OCI-LY1 (cell line): ENCODE data around the gene MTUS2.

Source experiments
- H2AFZ ChIP-seq: fragments of 200-600 bp; sonication (generic), shearing (Covaris generic); 2 replicates; pipeline ENCODE4 v1.6.0; 2014; ENCODE audit warnings: antibody characterized with exemption, mild to moderate bottlenecking, low read length
- H3F3A ChIP-seq: fragments of 200-600 bp; sonication (generic), shearing (Covaris generic); 2 replicates; pipeline ENCODE4 v1.6.0; 2014; ENCODE audit warnings: mild to moderate bottlenecking, antibody characterized with exemption, low read length, moderate library complexity; ENCODE audit not compliant: insufficient read depth
- H3K27ac ChIP-seq: fragments of 200-600 bp; sonication (generic); 2 replicates; pipeline ENCODE4 v1.5.1; 2014; ENCODE audit warnings: low read length, mixed run types, mild to moderate bottlenecking, low read depth; ENCODE audit not compliant: poor library complexity, severe bottlenecking
- H3K27me3 ChIP-seq: fragments of 200-600 bp; sonication (generic); 2 replicates; pipeline ENCODE4 v1.6.0; 2014; ENCODE audit warnings: antibody characterized with exemption, mild to moderate bottlenecking, low read length, moderate library complexity; ENCODE audit not compliant: insufficient read depth
- H3K36me3 ChIP-seq: fragments of 200-600 bp; sonication (generic); 2 replicates; pipeline ENCODE4 v1.6.1; 2014; ENCODE audit warnings: mild to moderate bottlenecking, antibody characterized with exemption, low read length, moderate library complexity, mixed read lengths; ENCODE audit not compliant: insufficient read depth
- H3K4me1 ChIP-seq: fragments of 200-600 bp; sonication (generic); 2 replicates; pipeline ENCODE4 v1.5.1; 2014; ENCODE audit warnings: mild to moderate bottlenecking, low read length, moderate library complexity; ENCODE audit not compliant: insufficient read depth, severe bottlenecking
- H3K4me2 ChIP-seq: fragments of 200-600 bp; sonication (generic), shearing (Covaris generic); 2 replicates; pipeline ENCODE4 v1.6.1; 2014; ENCODE audit warnings: low read length
- H3K4me3 ChIP-seq: fragments of 200-600 bp; sonication (generic); 2 replicates; pipeline ENCODE4 v1.5.1; 2014; ENCODE audit warnings: low read length, low read depth, mild to moderate bottlenecking, mixed read lengths; ENCODE audit not compliant: poor library complexity, severe bottlenecking
- H3K79me2 ChIP-seq: fragments of 200-600 bp; shearing (Covaris generic); 2 replicates; pipeline ENCODE4 v1.6.1; 2016; ENCODE audit warnings: mixed run types, low read length, mixed read lengths; ENCODE audit not compliant: insufficient read depth
- H3K9ac ChIP-seq: fragments of 200-600 bp; sonication (generic), shearing (Covaris generic); 2 replicates; pipeline ENCODE4 v1.6.1; 2014; ENCODE audit warnings: mild to moderate bottlenecking, low read length, mixed read lengths
- H3K9me2 ChIP-seq: fragments of 200-600 bp; sonication (generic), shearing (Covaris generic); 2 replicates; pipeline ENCODE4 v1.6.1; 2014; ENCODE audit warnings: low read depth, mild to moderate bottlenecking, low read length, mixed read lengths
- H3K9me3 ChIP-seq: fragments of 200-600 bp; shearing (Covaris generic); 2 replicates; pipeline ENCODE4 v1.6.1; 2014; ENCODE audit warnings: low read length, mixed read lengths
- H4K20me1 ChIP-seq: fragments of 200-600 bp; sonication (generic), shearing (Covaris generic); 2 replicates; pipeline ENCODE4 v1.6.0; 2016; ENCODE audit warnings: mild to moderate bottlenecking, low read length; ENCODE audit not compliant: insufficient read depth
- EZH2 ChIP-seq: fragments of 200-600 bp; sonication (generic), shearing (Covaris generic); IDR thresholded peaks from 2 replicates; pipeline ENCODE4 v1.8.0; 2017; ENCODE audit warnings: borderline replicate concordance, mixed run types, mild to moderate bottlenecking, antibody characterized with exemption, low read length, moderate library complexity, mixed read lengths
- TF ChIP-seq, protein P1 (sequence below): fragments of 200-600 bp; sonication (generic), shearing (Covaris generic); IDR thresholded peaks from 2 replicates; pipeline ENCODE4 v1.5.1; 2017; ENCODE audit warnings: mild to moderate bottlenecking, antibody characterized with exemption, low read length, moderate library complexity, mixed read lengths

The MTUS2 gene

GRCh38 chr13:29520671-29521070, 700.5 kb downstream of the MTUS2 start:
- no peak overlapping the region for H3K4me3 ChIP-seq
- TF ChIP-seq EZH2: no peak
- TF ChIP-seq, protein P1, sequence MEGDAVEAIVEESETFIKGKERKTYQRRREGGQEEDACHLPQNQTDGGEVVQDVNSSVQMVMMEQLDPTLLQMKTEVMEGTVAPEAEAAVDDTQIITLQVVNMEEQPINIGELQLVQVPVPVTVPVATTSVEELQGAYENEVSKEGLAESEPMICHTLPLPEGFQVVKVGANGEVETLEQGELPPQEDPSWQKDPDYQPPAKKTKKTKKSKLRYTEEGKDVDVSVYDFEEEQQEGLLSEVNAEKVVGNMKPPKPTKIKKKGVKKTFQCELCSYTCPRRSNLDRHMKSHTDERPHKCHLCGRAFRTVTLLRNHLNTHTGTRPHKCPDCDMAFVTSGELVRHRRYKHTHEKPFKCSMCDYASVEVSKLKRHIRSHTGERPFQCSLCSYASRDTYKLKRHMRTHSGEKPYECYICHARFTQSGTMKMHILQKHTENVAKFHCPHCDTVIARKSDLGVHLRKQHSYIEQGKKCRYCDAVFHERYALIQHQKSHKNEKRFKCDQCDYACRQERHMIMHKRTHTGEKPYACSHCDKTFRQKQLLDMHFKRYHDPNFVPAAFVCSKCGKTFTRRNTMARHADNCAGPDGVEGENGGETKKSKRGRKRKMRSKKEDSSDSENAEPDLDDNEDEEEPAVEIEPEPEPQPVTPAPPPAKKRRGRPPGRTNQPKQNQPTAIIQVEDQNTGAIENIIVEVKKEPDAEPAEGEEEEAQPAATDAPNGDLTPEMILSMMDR: no peak
- H3K9ac ChIP-seq: no peak overlapping the region
- no peaks in the 10 kb centered on the region for H3K79me2 ChIP-seq
- no peaks in the 10 kb centered on the region for H3K4me1 ChIP-seq
- no peaks in the 10 kb centered on the region for H3K9me2 ChIP-seq
- no peaks in the 10 kb centered on the region for H4K20me1 ChIP-seq
- peaks cover 96% of the 10 kb centered on the region for H3K36me3 ChIP-seq
- H3K4me2 ChIP-seq: no peak overlapping the region
- no peak overlapping the region for H3K27ac ChIP-seq
- H3F3A ChIP-seq: no peaks in the 10 kb centered on the region
- H2AFZ ChIP-seq: no peak overlapping the region
- no peaks in the 10 kb centered on the region for H3K9me3 ChIP-seq
- no peaks in the 10 kb centered on the region for H3K27me3 ChIP-seq

GRCh38 chr13:29521336-29521735, 701.2 kb downstream of the MTUS2 start:
- peaks cover 89% of the 10 kb centered on the region for H3K36me3 ChIP-seq
- TF ChIP-seq, protein P1: no peak
- no peak for TF ChIP-seq EZH2
- H3K4me2 ChIP-seq: no peak overlapping the region

DNA sequence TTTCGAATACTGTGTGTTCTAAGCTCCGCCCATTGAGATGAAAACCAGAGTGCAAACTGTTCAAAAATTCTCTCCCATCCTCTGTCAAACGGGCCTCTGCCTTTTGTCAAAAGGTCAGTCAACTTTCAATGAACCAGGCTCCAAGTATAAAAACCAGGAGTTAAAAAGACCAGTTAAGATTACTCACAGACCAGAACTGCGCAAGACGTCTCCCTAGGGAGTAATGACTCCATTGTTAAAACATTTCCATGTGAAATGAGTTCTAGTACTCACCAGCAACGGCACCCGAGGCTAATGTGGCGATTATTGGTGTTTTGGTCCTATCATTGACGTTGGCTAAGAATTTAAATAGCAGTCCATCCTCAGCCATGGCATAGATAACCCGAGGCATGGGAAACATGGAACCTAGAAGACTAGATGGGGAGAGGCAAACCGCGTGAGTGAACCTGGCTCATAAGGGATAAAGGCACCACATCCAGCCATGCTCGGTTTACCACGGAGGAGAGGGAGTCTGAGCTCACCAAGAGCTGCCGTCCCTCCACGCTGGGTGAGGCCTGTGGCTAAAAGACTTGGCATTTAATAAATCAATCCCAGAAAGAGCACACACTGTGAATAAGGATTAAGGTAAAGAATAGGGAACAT, 702.0 kb downstream of the MTUS2 start:
- H3K27me3 ChIP-seq: no peaks in the 10 kb centered on the region
- H3K4me2 ChIP-seq: no peak overlapping the region
- no peaks in the 10 kb centered on the region for H3K79me2 ChIP-seq
- H3K27ac ChIP-seq: no peak overlapping the region
- no peaks in the 10 kb centered on the region for H3K4me1 ChIP-seq
- H2AFZ ChIP-seq: no peak overlapping the region
- TF ChIP-seq, protein P1: no peak
- no peak for TF ChIP-seq EZH2
- H3K4me3 ChIP-seq: no peak overlapping the region
- H4K20me1 ChIP-seq: no peaks in the 10 kb centered on the region
- H3F3A ChIP-seq: no peaks in the 10 kb centered on the region
- no peaks in the 10 kb centered on the region for H3K9me2 ChIP-seq
- H3K9ac ChIP-seq: no peak overlapping the region
- no peaks in the 10 kb centered on the region for H3K9me3 ChIP-seq
- peaks cover 88% of the 10 kb centered on the region for H3K36me3 ChIP-seq

More at GRCh38 chr13:29521336-29521735, 701.2 kb downstream of the MTUS2 start:
- no peak overlapping the region for H3K27ac ChIP-seq
- no peaks in the 10 kb centered on the region for H3K9me3 ChIP-seq
- no peak overlapping the region for H3K9ac ChIP-seq
- no peaks in the 10 kb centered on the region for H3K9me2 ChIP-seq
- H3K4me1 ChIP-seq: no peaks in the 10 kb centered on the region
- H3F3A ChIP-seq: no peaks in the 10 kb centered on the region
- no peak overlapping the region for H3K4me3 ChIP-seq
- H2AFZ ChIP-seq: no peak overlapping the region
- no peaks in the 10 kb centered on the region for H3K27me3 ChIP-seq
- H4K20me1 ChIP-seq: no peaks in the 10 kb centered on the region
- H3K79me2 ChIP-seq: no peaks in the 10 kb centered on the region
